RWPE2 (cell line): ENCODE data around the gene NDUFAF4.

Source experiments
- ATAC-seq: fragments of 200-7000 bp; cut with Tn5 transposase; 3 replicates; pipeline ENCODE4 v1.9.1; 2021; ENCODE audit warnings: low read depth
- DNase-seq: peaks from one replicate; pipeline ENCODE4 v3.0.0-alpha.2; 2020; ENCODE audit warnings: low spot score
- H3K27ac ChIP-seq: fragments of 450-650 bp; 2 replicates; pipeline ENCODE4 v1.5.1; 2017; ENCODE audit warnings: mild to moderate bottlenecking; ENCODE audit not compliant: poor library complexity, severe bottlenecking
- H3K27me3 ChIP-seq: fragments of 250-450 bp; sonication (Bioruptor Pico); 2 replicates; pipeline ENCODE4 v1.5.1; 2021; ENCODE audit warnings: mild to moderate bottlenecking, moderate library complexity; ENCODE audit not compliant: insufficient read depth, poor library complexity, severe bottlenecking
- H3K36me3 ChIP-seq: fragments of 250-450 bp; sonication (Bioruptor Pico); 2 replicates; pipeline ENCODE4 v1.5.1; 2020; ENCODE audit warnings: low read depth, mild to moderate bottlenecking, moderate library complexity
- H3K4me1 ChIP-seq: fragments of 250-450 bp; sonication (Bioruptor Pico); 2 replicates; pipeline ENCODE4 v1.5.1; 2021; ENCODE audit warnings: mild to moderate bottlenecking, moderate library complexity; ENCODE audit not compliant: insufficient read depth, poor library complexity, severe bottlenecking
- H3K4me3 ChIP-seq: fragments of 250-450 bp; sonication (Bioruptor Pico); 2 replicates; pipeline ENCODE4 v1.5.1; 2021; ENCODE audit warnings: mild to moderate bottlenecking, moderate library complexity; ENCODE audit not compliant: severe bottlenecking
- H3K9me3 ChIP-seq: fragments of 250-450 bp; sonication (Bioruptor Pico); 2 replicates; pipeline ENCODE4 v1.5.1; 2021; ENCODE audit warnings: mild to moderate bottlenecking, moderate library complexity; ENCODE audit not compliant: severe bottlenecking
- CTCF ChIP-seq: fragments of 450-650 bp; IDR thresholded peaks from one replicate; pipeline ENCODE4 v1.5.1; 2017; ENCODE audit warnings: mild to moderate bottlenecking, moderate library complexity; ENCODE audit not compliant: poor library complexity, severe bottlenecking

NDUFAF4 gene

DNA sequence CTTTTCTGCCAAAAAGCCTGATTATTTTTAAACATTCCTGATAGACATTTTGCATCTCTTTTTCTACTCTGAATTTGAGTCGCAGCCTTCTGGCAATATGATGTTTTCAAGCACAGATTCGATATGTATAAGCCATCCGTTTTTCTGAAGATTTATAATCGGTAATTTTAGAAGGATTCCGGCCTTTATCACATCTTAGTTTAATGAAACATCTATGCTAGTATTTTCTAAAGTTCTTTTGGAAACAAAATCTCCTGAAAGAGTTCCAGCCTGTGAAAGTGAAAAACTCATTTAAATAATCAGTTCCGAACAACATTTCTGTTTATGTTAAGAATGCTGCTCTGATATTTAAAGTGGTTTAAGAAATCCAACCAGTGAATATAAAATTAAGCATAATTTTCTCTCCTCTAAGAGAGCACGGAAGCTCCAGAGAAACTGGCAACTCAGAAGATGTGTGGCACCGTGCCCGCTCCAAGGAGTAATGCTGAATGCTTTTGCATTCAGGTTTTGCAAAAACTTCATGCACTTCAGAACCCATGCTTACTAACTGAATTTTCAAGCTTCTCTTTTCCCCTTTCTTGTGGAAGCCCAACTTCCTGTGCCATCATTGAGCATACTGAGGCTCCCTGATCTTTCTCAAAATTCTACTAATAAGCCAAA, 20.7 kb downstream of the NDUFAF4 start:
- ATAC-seq = no peak
- no peak for TF ChIP-seq CTCF
- no peaks in the 10 kb centered on the region for H3K9me3 ChIP-seq

DNA sequence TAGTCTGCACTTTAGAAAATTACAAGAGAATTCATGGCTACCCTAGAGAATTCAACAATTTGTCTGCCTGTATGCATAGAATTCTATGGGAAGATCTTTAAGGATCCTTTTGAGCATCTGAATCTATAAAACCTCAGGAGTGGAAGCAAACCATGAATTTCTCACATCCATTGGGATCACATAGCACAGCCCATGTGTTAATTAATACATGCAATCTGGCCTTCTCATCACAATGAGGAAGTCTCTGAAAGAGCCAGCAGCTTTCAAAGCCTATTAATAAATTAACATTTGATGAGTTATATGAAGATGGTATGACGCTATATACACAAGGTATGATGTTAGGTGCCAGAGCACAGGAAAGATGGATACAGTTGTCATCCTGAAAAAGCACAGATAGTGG, 24.7 kb downstream of the NDUFAF4 start:
- Histone ChIP-seq H3K4me3 (no peak overlapping the region), H3K4me1 (no peaks in the 10 kb centered on the region), H3K9me3 (no peaks in the 10 kb centered on the region), H3K27ac (no peak overlapping the region), H3K27me3 (peaks cover 6% of the 10 kb centered on the region), H3K36me3 (no peaks in the 10 kb centered on the region)
- ATAC-seq (no peak), DNase-seq (no peak)
- no peak for TF ChIP-seq CTCF

More for the DNA sequence above, 20.7 kb downstream of the NDUFAF4 start:
- Histone ChIP-seq H3K27me3 (peaks cover 2% of the 10 kb centered on the region), H3K36me3 (no peaks in the 10 kb centered on the region), H3K27ac (no peak overlapping the region), H3K4me1 (no peaks in the 10 kb centered on the region), H3K4me3 (no peak overlapping the region)
- no peak for DNase-seq

- H3K4me3 ChIP-seq = no peak overlapping the region
- no peaks in the 10 kb centered on the region for H3K4me1 ChIP-seq
- no peak for DNase-seq
- H3K36me3 ChIP-seq = no peaks in the 10 kb centered on the region
- TF ChIP-seq CTCF = no peak
- no peak for ATAC-seq
- H3K27me3 ChIP-seq = peaks cover 4% of the 10 kb centered on the region
- no peak overlapping the region for H3K27ac ChIP-seq
- H3K9me3 ChIP-seq = no peaks in the 10 kb centered on the region
Measured at GRCh38 chr6:96865055-96865405, 32.7 kb downstream of the NDUFAF4 start.

DNA sequence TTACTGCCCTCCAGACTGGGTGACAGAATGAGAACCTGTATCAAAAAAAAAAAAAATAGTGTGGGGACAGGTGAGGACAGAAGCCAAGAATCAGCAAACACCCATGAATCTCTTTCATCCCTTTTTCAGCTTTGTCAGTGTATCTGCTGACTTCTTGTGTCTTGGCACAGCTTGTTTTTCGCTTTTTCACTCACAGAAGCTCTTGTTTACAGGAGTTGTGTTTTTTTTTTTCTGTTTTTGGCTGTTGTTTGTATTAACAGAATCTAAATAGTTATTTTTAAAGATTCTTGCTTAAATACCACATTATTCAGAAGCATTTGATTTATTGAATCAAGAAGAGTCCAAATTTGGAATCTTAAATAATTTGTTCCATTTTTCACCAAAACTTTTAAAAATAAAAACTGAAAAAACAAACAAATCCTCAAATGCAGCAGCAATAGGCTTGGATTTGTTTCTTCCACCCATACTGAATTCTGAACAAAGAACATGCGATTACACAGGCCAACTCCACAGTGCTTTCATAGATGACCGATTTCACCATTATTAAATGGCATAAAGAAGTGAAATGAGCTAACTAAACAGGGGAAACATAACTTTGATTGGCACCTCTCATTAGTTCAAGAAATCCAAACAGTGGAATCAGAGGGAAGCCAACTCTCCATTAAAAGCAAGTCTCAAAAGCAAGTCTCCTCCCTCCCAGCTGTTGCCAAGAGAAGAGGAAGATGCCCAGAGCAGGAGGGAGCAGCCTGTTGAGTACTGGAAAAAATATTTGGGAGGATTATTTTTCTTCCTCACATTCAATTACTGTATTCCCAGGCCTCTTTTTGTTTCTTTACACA, 33.3 kb downstream of the NDUFAF4 start:
- ATAC-seq (no peak), DNase-seq (no peak)
- no peaks in the 10 kb centered on the region for H3K4me1 ChIP-seq
- no peak overlapping the region for H3K27ac ChIP-seq
- no peaks in the 10 kb centered on the region for H3K9me3 ChIP-seq
- no peaks in the 10 kb centered on the region for H3K36me3 ChIP-seq
- H3K27me3 ChIP-seq = peaks cover 4% of the 10 kb centered on the region
- TF ChIP-seq CTCF = no peak
- no peak overlapping the region for H3K4me3 ChIP-seq

GRCh38 chr6:96862560-96862959, 35.1 kb downstream of the NDUFAF4 start:
- ATAC-seq = no peak

More at GRCh38 chr6:96862560-96862959, 35.1 kb downstream of the NDUFAF4 start:
- H3K4me1 ChIP-seq = no peaks in the 10 kb centered on the region
- H3K4me3 ChIP-seq = no peak overlapping the region
- H3K9me3 ChIP-seq = no peaks in the 10 kb centered on the region
- H3K27ac ChIP-seq = no peak overlapping the region
- peaks cover 7% of the 10 kb centered on the region for H3K27me3 ChIP-seq
- TF ChIP-seq CTCF = no peak
- DNase-seq = no peak
- no peaks in the 10 kb centered on the region for H3K36me3 ChIP-seq
